OCI-LY3 (cell line): ENCODE data around the gene KRT4.

Experiments
- H2AFZ ChIP-seq: fragments of 200-600, 300-600 bp; shearing (Covaris generic); 2 replicates; pipeline ENCODE4 v1.6.0; 2014; ENCODE audit warnings: antibody characterized with exemption, low read depth, low read length
- H3K27ac ChIP-seq: fragments of 200-600, 300-600 bp; sonication (generic); 2 replicates; pipeline ENCODE4 v1.5.1; 2014; ENCODE audit warnings: mild to moderate bottlenecking, low read length, moderate library complexity, mixed read lengths
- H3K27me3 ChIP-seq: fragments of 200-600, 300-600 bp; sonication (generic); 2 replicates; pipeline ENCODE4 v1.6.1; 2014; ENCODE audit warnings: low read depth, low read length, mixed read lengths
- H3K36me3 ChIP-seq: fragments of 200-600, 300-600 bp; sonication (generic); replicated peaks from 2 replicates; pipeline ENCODE3; 2014; ENCODE audit warnings: low read depth, low read length, mixed read lengths
- H3K4me1 ChIP-seq: fragments of 300-600, 200-600 bp; sonication (generic); 2 replicates; pipeline ENCODE4 v1.6.1; 2014; ENCODE audit warnings: low read length, mixed read lengths
- H3K4me2 ChIP-seq: fragments of 200-600, 300-600 bp; sonication (generic); 2 replicates; pipeline ENCODE4 v1.6.1; 2014; ENCODE audit warnings: low read length, mixed read lengths
- H3K4me3 ChIP-seq: fragments of 300-600, 200-600 bp; sonication (generic); 2 replicates; pipeline ENCODE4 v1.5.1; 2014; ENCODE audit warnings: antibody characterized with exemption, mild to moderate bottlenecking, low read length, moderate library complexity
- H3K79me2 ChIP-seq: fragments of 300-600, 200-600 bp; shearing (Covaris generic); 2 replicates; pipeline ENCODE4 v1.6.1; 2014; ENCODE audit warnings: mild to moderate bottlenecking, low read length, mixed read lengths
- H3K9ac ChIP-seq: fragments of 300-600, 200-600 bp; shearing (Covaris generic); 2 replicates; pipeline ENCODE4 v1.6.0; 2014; ENCODE audit warnings: mild to moderate bottlenecking, low read length, moderate library complexity
- H3K9me3 ChIP-seq: fragments of 200-600, 300-600 bp; shearing (Covaris generic); 2 replicates; pipeline ENCODE4 v1.6.1; 2014; ENCODE audit warnings: low read length, mixed read lengths; ENCODE audit not compliant: insufficient read depth
- H4K20me1 ChIP-seq: fragments of 200-600, 300-600 bp; sonication (generic); 2 replicates; pipeline ENCODE4 v1.6.1; 2016; ENCODE audit warnings: low read length, mixed read lengths; ENCODE audit not compliant: insufficient read depth
- CTCF ChIP-seq: fragments of 200-600, 300-600 bp; sonication (generic); IDR thresholded peaks from 2 replicates; pipeline ENCODE4 v1.5.1; 2014; ENCODE audit warnings: antibody characterized with exemption, low read length, low read depth
- EZH2phosphoT487 ChIP-seq: fragments of 200-600 bp; shearing (Covaris generic); IDR thresholded peaks from 2 replicates; pipeline ENCODE4 v1.6.1; 2018; ENCODE audit warnings: antibody characterized with exemption, mixed run types, low read depth

The KRT4 gene

DNA sequence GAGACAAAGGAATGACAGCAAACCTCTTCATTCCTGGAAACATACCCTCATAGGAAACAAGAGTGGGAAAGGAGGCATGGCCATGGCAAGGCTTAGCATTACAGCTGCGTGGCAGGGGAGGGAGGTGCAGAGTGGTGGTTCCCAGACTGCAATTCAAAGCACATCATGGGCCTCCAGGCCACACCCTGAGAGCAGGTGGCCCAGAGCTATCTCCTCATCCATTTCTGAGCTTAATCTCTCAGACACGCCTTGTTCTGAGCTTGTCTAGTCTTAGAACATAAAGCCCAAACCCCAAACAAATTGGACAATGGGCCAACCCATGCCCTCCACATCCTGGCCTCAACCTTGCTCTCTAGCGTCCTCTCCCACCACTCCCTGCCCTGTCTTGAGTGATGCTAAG is 12.1 kb downstream of the KRT4 start:
- Histone ChIP-seq H3K4me2 (no peak overlapping the region), H2AFZ (no peak overlapping the region), H3K27me3 (peaks cover 11% of the 10 kb centered on the region; the same call in 1 of the 2 replicates), H3K36me3 (no peaks in the 10 kb centered on the region), H4K20me1 (no peaks in the 10 kb centered on the region), H3K79me2 (no peaks in the 10 kb centered on the region), H3K27ac (no peak overlapping the region), H3K4me3 (no peak overlapping the region), H3K4me1 (no peaks in the 10 kb centered on the region), H3K9me3 (no peaks in the 10 kb centered on the region), H3K9ac (no peak overlapping the region)
- TF ChIP-seq EZH2phosphoT487 (no peak), CTCF (no peak)

GRCh38 chr12:52800259-52800917 is 13.5 kb downstream of the KRT4 start:
- no peak overlapping the region for H3K9ac ChIP-seq
- no peak for TF ChIP-seq EZH2phosphoT487
- TF ChIP-seq CTCF, result no peak

DNA sequence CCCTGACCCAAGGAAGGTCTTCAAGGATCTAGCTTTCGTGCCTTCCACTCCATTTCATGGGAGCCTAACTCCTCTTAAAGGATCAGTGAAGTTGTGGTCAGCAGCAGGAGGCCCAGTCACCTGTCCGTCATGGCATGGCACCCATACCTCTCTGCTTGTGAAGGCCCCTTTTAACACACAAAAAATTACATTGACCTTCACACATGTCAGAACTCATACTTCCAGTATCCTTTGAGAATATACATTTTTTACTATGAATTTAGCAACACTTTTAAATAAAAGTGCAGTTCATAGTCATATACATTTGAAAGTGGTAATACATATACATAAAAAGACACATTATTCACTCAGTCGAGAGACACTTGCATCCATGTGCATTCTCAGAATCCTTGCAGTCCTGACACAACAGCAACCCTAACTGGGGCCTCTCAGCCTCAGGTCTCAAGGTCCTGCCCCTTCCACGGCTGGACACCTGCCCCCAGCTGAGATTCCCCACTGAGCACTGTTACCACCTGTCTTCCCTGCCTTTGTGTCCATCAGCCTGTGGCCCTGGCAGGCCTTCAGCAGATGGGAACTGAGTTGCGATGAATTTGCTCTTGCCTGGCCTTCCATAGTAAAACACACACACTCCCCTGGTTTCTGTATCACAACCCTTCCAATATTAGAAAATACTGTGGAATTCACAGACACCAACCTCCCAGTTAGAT is 14.3 kb downstream of the KRT4 start:
- Histone ChIP-seq H4K20me1 (no peaks in the 10 kb centered on the region), H3K79me2 (no peaks in the 10 kb centered on the region), H3K27ac (no peak overlapping the region), H3K27me3 (peaks cover 14% of the 10 kb centered on the region; the same call in 1 of the 2 replicates), H3K4me2 (no peak overlapping the region), H3K4me1 (no peaks in the 10 kb centered on the region), H3K9me3 (no peaks in the 10 kb centered on the region), H3K4me3 (no peak overlapping the region), H3K9ac (no peak overlapping the region), H3K36me3 (no peaks in the 10 kb centered on the region), H2AFZ (no peak overlapping the region)
- TF ChIP-seq EZH2phosphoT487 (no peak), CTCF (no peak)

More at GRCh38 chr12:52800259-52800917, 13.5 kb downstream of the KRT4 start:
- Histone ChIP-seq H4K20me1 (no peaks in the 10 kb centered on the region), H3K27ac (no peak overlapping the region), H3K4me3 (no peak overlapping the region), H2AFZ (no peak overlapping the region), H3K79me2 (no peaks in the 10 kb centered on the region), H3K9me3 (no peaks in the 10 kb centered on the region), H3K27me3 (peaks cover 14% of the 10 kb centered on the region; the same call in 1 of the 2 replicates), H3K36me3 (no peaks in the 10 kb centered on the region), H3K4me1 (no peaks in the 10 kb centered on the region), H3K4me2 (no peak overlapping the region)

DNA sequence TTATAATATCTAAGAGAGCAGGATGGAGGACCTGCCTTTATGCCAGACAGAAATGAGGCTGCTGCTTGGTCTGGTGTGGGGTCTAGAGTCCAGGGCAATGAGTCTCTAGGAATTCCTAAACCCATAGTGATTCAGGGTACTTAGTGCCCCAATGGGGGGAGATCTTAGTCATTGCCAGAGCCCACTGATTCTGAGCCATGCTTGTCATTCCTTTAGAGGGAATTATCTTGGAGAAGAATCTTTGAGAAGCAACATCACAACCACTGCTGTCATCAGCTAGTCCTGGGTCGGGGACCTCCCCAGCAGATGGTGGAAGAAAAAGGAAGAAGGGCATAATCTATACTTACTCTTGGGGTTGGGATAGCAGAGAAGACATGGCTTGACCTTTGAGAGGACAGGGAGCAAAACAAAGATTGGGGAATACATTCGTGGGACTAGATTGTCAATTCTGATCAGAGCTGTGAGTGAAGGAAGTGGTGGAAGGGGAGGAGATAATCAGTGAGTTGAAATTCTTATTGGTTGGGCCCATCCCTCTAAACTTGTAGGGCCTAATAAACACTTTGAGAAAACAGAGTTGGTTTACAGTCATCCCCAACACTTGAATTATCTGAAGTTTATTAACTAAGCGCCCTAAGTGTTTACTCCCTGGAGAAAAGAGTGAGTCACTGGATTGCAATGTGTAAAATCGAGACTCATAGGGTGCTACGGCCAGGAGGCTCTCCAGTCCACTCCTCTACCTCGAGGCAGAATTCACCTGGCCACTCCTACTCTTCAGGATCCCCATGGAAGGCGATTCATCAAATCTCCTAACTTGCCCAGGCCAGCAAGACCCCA is 15.0 kb downstream of the KRT4 start:
- no peaks in the 10 kb centered on the region for H4K20me1 ChIP-seq
- H3K27ac ChIP-seq, result no peak overlapping the region
- H3K79me2 ChIP-seq, result no peaks in the 10 kb centered on the region
- no peak for TF ChIP-seq CTCF
- TF ChIP-seq EZH2phosphoT487, result no peak
- H3K9ac ChIP-seq, result no peak overlapping the region
- H3K36me3 ChIP-seq, result no peaks in the 10 kb centered on the region
- H3K4me2 ChIP-seq, result no peak overlapping the region
- no peak overlapping the region for H2AFZ ChIP-seq
- H3K4me3 ChIP-seq, result no peak overlapping the region
- no peaks in the 10 kb centered on the region for H3K4me1 ChIP-seq
- H3K27me3 ChIP-seq, result peaks cover 9% of the 10 kb centered on the region; the same call in 1 of the 2 replicates
- H3K9me3 ChIP-seq, result no peaks in the 10 kb centered on the region
